Germinal center (tissue), 1 donor: ENCODE measurements around the gene PMM1.
"Not testable (repeated sequence)": the region's sequence is repeated elsewhere in the genome, so short reads cannot be mapped to it uniquely, and the experiment has no call there.

Experiments used
- DNase-seq: peaks from one replicate; pipeline ENCODE4 v3.0.0; 2012; ENCODE audit warnings: mixed read lengths, low spot score

Gene PMM1

GRCh38 chr22:41589391-41590241, at the start of gene PMM1:
PMM1 (minus strand) TSS chr22:41589840; CDS start chr22:41589805, 35 bp downstream.
- peak; percentile 99 for DNase-seq

GRCh38 chr22:41638748-41639147, 49.1 kb upstream of the PMM1 start:
- DNase-seq = no peak

- DNase-seq = no peak
Measured at GRCh38 chr22:41638124-41638523, 48.5 kb upstream of the PMM1 start.

- DNase-seq = not testable (repeated sequence)
Measured at GRCh38 chr22:41637623-41638022, 48.0 kb upstream of the PMM1 start.

GRCh38 chr22:41636467-41636866, 46.8 kb upstream of the PMM1 start:
- no peak for DNase-seq

- not testable (repeated sequence) for DNase-seq
Measured at GRCh38 chr22:41634610-41635009, 45.0 kb upstream of the PMM1 start.

- DNase-seq = not testable (repeated sequence)
Measured at GRCh38 chr22:41631615-41632014, 42.0 kb upstream of the PMM1 start.

- not testable (repeated sequence) for DNase-seq
Measured at GRCh38 chr22:41631115-41631514, 41.5 kb upstream of the PMM1 start.

- DNase-seq = no peak
Measured at GRCh38 chr22:41625577-41625976, 35.9 kb upstream of the PMM1 start.

GRCh38 chr22:41621911-41622179, 32.2 kb upstream of the PMM1 start:
- DNase-seq = no peak

GRCh38 chr22:41621099-41621910, 31.7 kb upstream of the PMM1 start, which contains the start of gene XRCC6:
XRCC6 (plus strand) TSS chr22:41621295; CDS start chr22:41622005, 710 bp downstream.
- DNase-seq = peak; percentile 100

GRCh38 chr22:41620589-41621098, 31.0 kb upstream of the PMM1 start, which contains the start of gene DESI1:
DESI1 (minus strand) TSS chr22:41621043; CDS start chr22:41620839, 204 bp downstream.
- DNase-seq = no peak

- DNase-seq = peak; percentile 61
Measured at GRCh38 chr22:41619979-41620588, 30.4 kb upstream of the PMM1 start.

- DNase-seq = no peak
Measured at GRCh38 chr22:41613456-41613855, 23.8 kb upstream of the PMM1 start.

- no peak for DNase-seq
Measured at GRCh38 chr22:41612603-41613306, 23.1 kb upstream of the PMM1 start.

- no peak for DNase-seq
Measured at GRCh38 chr22:41608386-41608785, 18.7 kb upstream of the PMM1 start.

GRCh38 chr22:41603873-41604332, 14.3 kb upstream of the PMM1 start:
- DNase-seq = no peak

- DNase-seq = no peak
Measured at GRCh38 chr22:41600976-41601375, 11.3 kb upstream of the PMM1 start.

- DNase-seq = no peak
Measured at GRCh38 chr22:41598891-41599635, 9.4 kb upstream of the PMM1 start.

- DNase-seq = no peak
Measured at GRCh38 chr22:41598081-41598480, 8.4 kb upstream of the PMM1 start.

GRCh38 chr22:41597635-41597953, 8.0 kb upstream of the PMM1 start:
- no peak for DNase-seq
